Osteoblast (primary cell): ENCODE measurements around the gene LACRT. TPM values are rescaled to one million over a fixed set of nuclear protein-coding genes. Genes with fewer than 3 reads are reported as not detected.

Source experiments
- DNase-seq: peaks from one replicate; pipeline ENCODE4 v3.0.0; 2011; ENCODE audit warnings: low spot score, mixed read lengths; ENCODE audit not compliant: insufficient read length; ENCODE audit errors: missing footprints
- H2AFZ ChIP-seq: 2 replicates; pipeline ENCODE4 v1.6.0; 2011; ENCODE audit warnings: mild to moderate bottlenecking, low read length
- H3K27ac ChIP-seq: 2 replicates; pipeline ENCODE4 v1.5.1; 2011; ENCODE audit warnings: mild to moderate bottlenecking, low read depth, low read length, moderate library complexity
- H3K27me3 ChIP-seq: 2 replicates; pipeline ENCODE4 v1.6.0; 2012; ENCODE audit warnings: mild to moderate bottlenecking, control low read depth, inconsistent platforms, low read length, moderate library complexity; ENCODE audit not compliant: insufficient read depth
- H3K36me3 ChIP-seq: 2 replicates; pipeline ENCODE4 v1.5.1; 2011; ENCODE audit warnings: mild to moderate bottlenecking, low read length, control low read depth, moderate library complexity; ENCODE audit not compliant: insufficient read depth
- H3K4me1 ChIP-seq: 2 replicates; pipeline ENCODE4 v1.5.1; 2011; ENCODE audit warnings: mild to moderate bottlenecking, low read length, control low read depth, moderate library complexity; ENCODE audit not compliant: insufficient read depth
- H3K4me2 ChIP-seq: 2 replicates; pipeline ENCODE4 v1.6.0; 2011; ENCODE audit warnings: mild to moderate bottlenecking, low read length; ENCODE audit not compliant: insufficient read depth
- H3K4me3 ChIP-seq: fragments of 200-600 bp; sonication (generic); 3 replicates; pipeline ENCODE4 v1.5.1; 2012; ENCODE audit warnings: mild to moderate bottlenecking, low read length, inconsistent platforms; ENCODE audit not compliant: insufficient read depth
- H3K79me2 ChIP-seq: 2 replicates; pipeline ENCODE4 v1.6.0; 2012; ENCODE audit warnings: mild to moderate bottlenecking, low read length, control low read depth, inconsistent platforms; ENCODE audit not compliant: insufficient read depth
- H3K9me3 ChIP-seq: 2 replicates; pipeline ENCODE4 v1.5.1; 2011; ENCODE audit warnings: low read depth, low read length, control low read depth
- H4K20me1 ChIP-seq: 2 replicates; pipeline ENCODE4 v1.6.0; 2012; ENCODE audit warnings: mild to moderate bottlenecking, low read length, control low read depth; ENCODE audit not compliant: insufficient read depth
- total RNA-seq: library from RNA; depleted of rRNA; stranded (reverse); fragments of >200 nt; gene quantifications from 2 replicates; pipeline ENCODE4 v1.2.3, GENCODE V29; 2012
- TF ChIP-seq, protein P1 (sequence below): IDR thresholded peaks from 2 replicates; pipeline ENCODE4 v1.5.1; 2011; ENCODE audit warnings: mild to moderate bottlenecking, low read depth, low read length, moderate library complexity; ENCODE audit errors: extremely low read depth

LACRT gene
- total RNA-seq, 1 donor, result not detected

DNA sequence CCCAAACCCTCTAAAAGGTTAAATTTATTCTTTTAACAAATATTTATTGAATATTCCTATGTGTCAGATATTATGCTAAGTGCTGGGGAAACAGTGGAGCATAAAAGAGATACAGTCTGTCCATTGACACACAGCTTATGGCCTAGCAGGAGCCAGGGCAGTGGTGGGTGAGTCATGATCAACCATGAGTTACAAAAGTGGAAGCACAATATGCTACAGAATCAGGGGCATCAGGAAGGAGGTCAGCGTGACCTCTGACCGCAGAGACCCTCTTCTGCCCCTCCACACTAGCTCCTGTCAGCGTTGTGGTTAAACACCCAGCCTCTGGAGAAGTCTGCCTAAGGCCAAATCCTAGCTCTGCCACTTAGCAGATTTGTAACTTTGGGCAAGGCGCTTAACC lies 41.6 kb downstream of the LACRT start:
- no peak for DNase-seq
- Histone ChIP-seq H3K27ac (no peak overlapping the region), H2AFZ (no peak overlapping the region), H3K4me2 (no peak overlapping the region), H3K9me3 (no peaks in the 10 kb centered on the region), H3K4me1 (no peaks in the 10 kb centered on the region), H4K20me1 (no peaks in the 10 kb centered on the region), H3K36me3 (no peaks in the 10 kb centered on the region), H3K27me3 (peaks cover 31% of the 10 kb centered on the region), H3K79me2 (no peaks in the 10 kb centered on the region), H3K4me3 (no peak overlapping the region)
- TF ChIP-seq, protein P1, sequence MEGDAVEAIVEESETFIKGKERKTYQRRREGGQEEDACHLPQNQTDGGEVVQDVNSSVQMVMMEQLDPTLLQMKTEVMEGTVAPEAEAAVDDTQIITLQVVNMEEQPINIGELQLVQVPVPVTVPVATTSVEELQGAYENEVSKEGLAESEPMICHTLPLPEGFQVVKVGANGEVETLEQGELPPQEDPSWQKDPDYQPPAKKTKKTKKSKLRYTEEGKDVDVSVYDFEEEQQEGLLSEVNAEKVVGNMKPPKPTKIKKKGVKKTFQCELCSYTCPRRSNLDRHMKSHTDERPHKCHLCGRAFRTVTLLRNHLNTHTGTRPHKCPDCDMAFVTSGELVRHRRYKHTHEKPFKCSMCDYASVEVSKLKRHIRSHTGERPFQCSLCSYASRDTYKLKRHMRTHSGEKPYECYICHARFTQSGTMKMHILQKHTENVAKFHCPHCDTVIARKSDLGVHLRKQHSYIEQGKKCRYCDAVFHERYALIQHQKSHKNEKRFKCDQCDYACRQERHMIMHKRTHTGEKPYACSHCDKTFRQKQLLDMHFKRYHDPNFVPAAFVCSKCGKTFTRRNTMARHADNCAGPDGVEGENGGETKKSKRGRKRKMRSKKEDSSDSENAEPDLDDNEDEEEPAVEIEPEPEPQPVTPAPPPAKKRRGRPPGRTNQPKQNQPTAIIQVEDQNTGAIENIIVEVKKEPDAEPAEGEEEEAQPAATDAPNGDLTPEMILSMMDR, result no peak

DNA sequence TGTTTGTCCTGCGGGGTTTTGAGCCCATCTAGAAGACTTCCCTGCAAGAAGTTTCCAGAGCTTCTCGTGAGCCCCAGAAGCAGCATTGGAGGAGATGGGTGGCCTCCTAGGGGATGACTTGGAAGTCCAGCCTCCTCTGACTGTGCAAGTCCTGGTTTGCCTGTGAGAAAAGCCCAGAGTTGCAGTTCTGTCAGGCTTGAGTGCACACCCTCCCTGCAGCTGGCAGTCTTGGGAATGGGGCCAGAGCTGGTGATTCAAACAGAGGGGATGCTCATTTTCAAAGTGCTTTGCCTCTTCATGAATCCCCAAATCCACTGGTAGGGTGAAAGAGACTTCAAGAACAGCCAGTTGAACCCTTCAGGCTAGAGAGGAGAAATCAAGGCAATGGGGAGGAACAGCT lies 42.4 kb downstream of the LACRT start:
- Histone ChIP-seq H3K4me3 (no peak overlapping the region), H2AFZ (no peak overlapping the region), H3K79me2 (no peaks in the 10 kb centered on the region), H3K4me2 (no peak overlapping the region), H3K27me3 (peaks cover 35% of the 10 kb centered on the region), H3K9me3 (no peaks in the 10 kb centered on the region), H3K36me3 (no peaks in the 10 kb centered on the region), H3K4me1 (no peaks in the 10 kb centered on the region), H4K20me1 (no peaks in the 10 kb centered on the region), H3K27ac (no peak overlapping the region)
- DNase-seq, result no peak
- TF ChIP-seq, protein P1, result no peak

DNA sequence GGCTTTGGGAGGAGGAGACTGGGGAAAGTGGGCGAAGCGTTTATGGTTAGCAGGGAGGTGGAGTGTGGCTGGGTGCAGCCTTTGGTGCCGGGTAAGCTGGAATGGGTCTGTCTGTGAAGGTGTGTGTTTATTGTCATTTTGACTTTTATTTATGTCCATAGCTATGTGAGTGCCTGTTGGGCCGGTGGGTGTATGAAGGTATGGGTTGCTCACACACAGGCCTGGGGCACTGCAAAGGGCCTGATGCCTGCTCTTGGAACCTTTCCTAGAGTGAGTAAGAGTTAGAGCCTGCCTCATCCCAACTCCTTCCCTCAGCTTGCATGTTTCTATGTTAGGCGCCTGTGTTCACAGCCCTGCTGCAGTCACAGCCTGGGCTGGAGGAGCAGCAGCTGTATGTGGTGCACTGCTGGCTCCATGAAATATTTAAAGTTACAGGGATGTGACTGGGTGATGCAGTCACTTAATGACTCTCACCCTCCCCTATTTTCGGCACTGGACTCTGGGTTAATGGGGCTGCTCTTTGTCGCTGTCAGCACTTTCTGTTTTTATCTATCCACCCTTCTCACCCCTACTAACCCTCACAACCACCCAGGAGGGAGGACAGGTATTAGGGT lies 43.6 kb downstream of the LACRT start:
- DNase-seq, result no peak
- Histone ChIP-seq H3K27ac (no peak overlapping the region), H3K36me3 (no peaks in the 10 kb centered on the region), H3K9me3 (no peaks in the 10 kb centered on the region), H3K4me2 (no peak overlapping the region), H3K4me1 (no peaks in the 10 kb centered on the region), H3K79me2 (no peaks in the 10 kb centered on the region), H3K4me3 (no peak overlapping the region), H2AFZ (no peak overlapping the region), H4K20me1 (no peaks in the 10 kb centered on the region), H3K27me3 (peaks cover 47% of the 10 kb centered on the region)
- TF ChIP-seq, protein P1, result no peak

DNA sequence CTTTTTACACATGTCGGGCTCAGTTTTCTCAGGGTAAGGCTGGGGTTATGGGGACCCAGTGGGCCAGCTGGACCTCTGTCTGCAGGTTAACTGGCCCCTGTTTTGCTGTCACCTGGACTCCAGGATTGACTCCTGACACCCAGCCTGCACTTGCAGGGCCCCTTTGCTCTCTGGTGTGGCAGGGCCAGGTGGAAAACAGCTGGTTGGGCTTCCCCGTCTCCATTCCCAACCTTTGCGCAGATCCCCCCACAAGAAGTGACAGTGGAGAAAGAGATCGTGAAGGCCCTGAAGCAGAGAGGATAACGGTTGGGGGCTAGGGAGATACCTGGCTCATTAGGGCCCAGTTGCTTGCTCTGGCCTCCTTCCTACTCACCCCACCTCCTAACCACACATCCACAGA lies 44.7 kb downstream of the LACRT start:
- no peaks in the 10 kb centered on the region for H4K20me1 ChIP-seq
- TF ChIP-seq, protein P1, result no peak
- no peak overlapping the region for H3K27ac ChIP-seq
- H3K36me3 ChIP-seq, result no peaks in the 10 kb centered on the region
- no peak overlapping the region for H3K4me3 ChIP-seq
- H3K27me3 ChIP-seq, result peaks cover 53% of the 10 kb centered on the region
- DNase-seq, result no peak
- H2AFZ ChIP-seq, result no peak overlapping the region
- no peaks in the 10 kb centered on the region for H3K9me3 ChIP-seq
- H3K79me2 ChIP-seq, result no peaks in the 10 kb centered on the region
- H3K4me2 ChIP-seq, result no peak overlapping the region
- no peaks in the 10 kb centered on the region for H3K4me1 ChIP-seq
